ENCODE measurements around the gene RPS6KA3.

The RPS6KA3 gene

DNA sequence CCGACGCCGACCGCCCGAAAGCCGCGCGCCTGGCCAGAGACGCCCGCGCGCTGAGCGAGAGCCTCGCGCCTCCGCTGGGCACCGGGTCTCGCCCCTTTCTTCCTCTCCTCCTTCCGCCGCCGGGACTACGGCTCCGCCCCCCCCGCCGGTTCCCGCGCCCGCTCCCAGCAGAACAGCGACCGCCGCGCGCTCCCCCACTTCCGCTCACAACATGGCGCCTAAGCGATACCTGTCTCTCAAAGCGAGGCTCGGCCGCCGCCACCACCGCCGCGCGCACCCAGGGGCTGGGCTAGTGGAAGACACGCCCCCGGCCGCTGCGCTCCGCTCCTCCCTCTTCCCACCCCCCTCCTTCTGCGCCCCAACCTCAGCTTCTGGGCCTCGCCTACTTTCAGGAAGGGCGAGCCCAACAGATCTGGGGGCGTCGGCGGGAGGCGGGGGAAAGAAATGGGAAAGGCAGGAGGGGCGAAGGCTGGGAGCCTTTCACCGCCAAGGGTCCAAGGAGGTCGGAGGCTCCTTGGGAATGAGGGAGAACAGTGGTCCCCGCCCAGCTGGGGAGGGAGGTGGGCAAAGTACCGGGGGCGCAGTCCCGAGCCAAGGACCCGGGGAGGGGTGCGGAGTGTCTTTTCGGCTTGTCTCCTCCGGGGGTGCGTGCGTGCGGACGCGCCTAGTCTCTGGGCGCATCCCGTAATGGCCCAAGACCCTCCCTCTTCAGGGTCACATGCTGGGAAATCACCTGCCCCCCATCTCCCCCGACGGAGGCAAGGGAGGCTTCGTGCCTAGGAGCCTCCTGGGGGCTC, at the start of gene RPS6KA3:
Gene RPS6KA3 (minus strand): TSS at position 100 of the 797 bp plus-strand sequence. CDS start 277 bp downstream, outside the sequence.
- DNase-seq: peak; percentile 87

DNA sequence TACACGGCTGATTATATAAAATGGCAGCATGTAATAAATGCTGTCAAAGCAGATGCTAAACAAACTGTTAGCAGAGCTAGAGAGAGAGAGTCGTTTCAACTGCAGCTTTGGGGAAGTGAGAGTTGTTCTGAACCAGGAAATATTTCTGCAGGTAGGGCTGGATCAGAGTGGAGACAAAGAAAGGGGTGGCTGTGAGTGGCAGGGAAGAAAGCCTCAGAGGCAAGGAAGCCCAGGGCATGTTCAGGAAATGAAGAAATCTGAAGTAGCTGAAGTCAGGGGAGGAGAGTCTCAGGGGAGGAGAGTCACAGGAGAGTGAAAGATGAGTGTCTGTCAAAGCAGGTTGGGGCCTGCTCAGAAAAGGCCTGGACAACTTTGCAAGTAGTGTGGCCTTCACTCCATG, 48.4 kb upstream of the RPS6KA3 start:
- no peak for DNase-seq

GRCh38 chrX:20313899-20314298, 47.2 kb upstream of the RPS6KA3 start:
- DNase-seq: peak; percentile 28

- no peak for DNase-seq
Observed at GRCh38 chrX:20312018-20312417, 45.3 kb upstream of the RPS6KA3 start.

GRCh38 chrX:20311505-20311904, 44.8 kb upstream of the RPS6KA3 start:
- DNase-seq: no peak

GRCh38 chrX:20309806-20310205, 43.1 kb upstream of the RPS6KA3 start:
- DNase-seq: no peak

- no peak for DNase-seq
Observed at GRCh38 chrX:20306668-20307067, 40.0 kb upstream of the RPS6KA3 start.

GRCh38 chrX:20300822-20301221, 34.1 kb upstream of the RPS6KA3 start:
- no peak for DNase-seq

GRCh38 chrX:20294957-20295356, 28.2 kb upstream of the RPS6KA3 start:
- DNase-seq: no peak

DNA sequence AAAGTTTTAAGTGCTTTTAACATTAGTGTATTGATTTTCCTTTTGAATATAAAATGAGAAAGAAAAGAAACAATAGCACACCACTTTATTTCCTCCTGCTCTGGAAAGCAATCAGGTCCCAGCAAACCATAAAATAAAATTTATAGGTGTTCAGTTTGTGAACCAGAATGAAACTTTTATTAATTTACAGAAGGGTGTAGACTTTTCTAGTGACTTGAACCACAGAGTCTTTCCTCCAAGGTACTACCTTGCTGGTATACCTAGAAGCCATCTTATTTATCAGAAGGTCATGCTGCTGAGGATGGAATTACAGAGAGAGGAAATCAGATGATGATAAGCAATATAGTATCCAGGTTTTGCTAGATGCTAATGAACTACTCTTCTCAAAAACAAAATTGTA, 27.6 kb upstream of the RPS6KA3 start:
- DNase-seq: no peak

DNA sequence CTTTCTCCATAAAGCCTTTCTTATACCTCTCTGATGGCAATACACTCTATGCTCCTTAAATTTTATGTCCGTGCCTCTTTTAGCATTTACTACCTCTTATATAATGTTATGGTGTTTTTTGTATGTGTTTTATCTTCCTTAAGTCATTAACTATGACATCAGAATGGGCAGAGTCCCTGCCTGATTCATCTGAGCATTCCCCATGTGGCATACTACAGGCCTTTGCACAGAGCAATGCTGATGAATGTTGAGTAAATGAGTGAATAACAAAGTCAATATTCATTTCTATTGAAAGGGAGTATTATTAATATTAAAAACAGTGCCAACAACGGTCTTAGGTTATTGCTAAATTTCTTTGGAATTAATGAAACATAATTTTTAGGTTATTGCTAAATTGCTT, 18.8 kb upstream of the RPS6KA3 start:
- DNase-seq: no peak

DNA sequence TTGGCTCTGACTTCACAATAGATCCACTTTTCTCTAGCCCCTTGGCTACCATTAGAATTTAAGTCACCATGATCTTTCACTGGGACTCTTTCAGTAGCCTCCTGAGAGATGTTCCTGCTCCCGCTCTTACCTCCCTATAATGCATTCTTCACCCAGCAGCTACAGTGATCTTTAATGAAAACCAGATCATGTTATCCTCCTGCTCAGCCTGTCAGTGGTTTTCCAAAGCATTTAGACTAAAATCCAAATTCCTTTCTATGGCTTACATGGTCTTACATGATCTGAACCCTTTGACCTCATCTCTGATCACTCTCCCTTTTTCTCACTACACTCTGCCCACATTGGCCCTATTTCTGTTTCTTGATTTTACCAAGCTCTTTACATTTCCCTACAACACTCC, 18.3 kb upstream of the RPS6KA3 start:
- DNase-seq: no peak

DNA sequence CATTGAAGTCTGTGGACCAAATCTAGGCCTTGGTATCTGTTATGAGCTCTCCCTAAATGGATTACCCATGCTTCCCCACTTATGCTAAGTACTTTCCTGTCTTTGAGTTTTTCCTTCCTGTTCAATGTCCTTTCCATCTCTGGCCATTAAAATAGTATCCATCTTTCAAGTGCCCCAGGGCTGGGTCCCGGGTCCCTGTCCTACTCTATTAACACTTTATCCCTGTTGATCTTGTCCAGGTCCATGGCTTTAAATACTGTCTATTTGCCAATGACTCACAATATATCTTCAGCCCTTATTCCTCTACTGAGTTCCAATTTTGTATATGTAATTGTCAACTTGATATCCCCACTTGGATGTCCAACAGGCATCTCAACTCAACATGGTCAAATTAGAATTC, 17.7 kb upstream of the RPS6KA3 start:
- no peak for DNase-seq

DNA sequence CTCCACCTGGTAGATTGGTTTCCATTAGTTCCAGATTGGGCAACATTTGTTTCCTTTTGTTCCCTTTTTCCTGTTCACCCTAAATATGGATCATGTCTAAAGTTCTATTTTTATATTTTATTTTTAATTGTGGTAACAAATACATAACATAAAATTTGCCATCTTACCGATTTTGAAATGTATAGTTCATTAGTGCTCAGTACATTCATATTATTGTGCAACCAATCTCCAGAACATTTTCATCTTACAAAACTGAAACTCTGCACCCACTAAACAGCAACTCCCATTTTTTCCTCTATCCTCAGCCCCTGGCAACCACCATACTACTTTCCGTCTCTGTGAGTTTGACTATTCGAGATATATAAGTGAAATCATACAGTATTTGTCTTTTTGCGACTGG, 14.2 kb upstream of the RPS6KA3 start:
- DNase-seq: no peak

DNA sequence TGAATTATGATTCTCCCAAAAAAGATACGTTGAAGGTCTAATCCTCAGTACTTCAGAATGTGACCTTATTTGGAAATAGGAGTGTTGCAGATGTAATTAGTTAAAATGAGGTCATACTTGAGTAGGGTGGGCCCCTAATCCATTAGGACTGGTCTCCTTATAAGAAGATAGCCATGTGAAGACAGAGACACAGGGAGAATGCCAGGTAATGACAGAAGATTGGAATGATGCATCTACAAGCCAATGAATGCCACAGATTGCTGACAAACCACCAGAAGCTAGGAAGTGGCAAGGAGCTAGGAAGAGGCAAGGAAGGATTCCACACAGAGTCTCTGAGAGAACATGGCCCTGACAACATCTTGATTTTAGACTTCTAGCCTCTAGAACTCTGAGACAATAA, 7.4 kb upstream of the RPS6KA3 start:
- DNase-seq: no peak

DNA sequence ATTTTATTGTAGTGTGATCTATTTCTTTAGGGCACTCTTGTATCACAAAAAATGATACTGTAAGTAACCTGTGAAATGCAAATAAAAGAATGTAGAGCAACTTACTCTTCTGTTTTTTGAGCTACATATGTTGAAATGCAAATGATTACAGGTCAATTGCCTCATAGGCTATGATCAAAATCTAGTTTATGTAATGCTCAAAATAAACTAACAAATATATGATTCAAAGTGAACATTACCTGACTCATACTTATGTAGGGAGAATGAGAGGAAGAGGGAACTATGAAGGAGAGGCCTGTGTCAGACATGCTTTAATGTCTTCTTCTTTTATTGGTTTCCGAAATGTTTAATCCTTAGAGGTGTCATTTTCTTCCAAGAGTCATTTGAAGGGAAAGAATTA, 5.0 kb upstream of the RPS6KA3 start:
- DNase-seq: no peak

GRCh38 chrX:20271186-20271585, 4.5 kb upstream of the RPS6KA3 start:
- no peak for DNase-seq

GRCh38 chrX:20270562-20270890, 3.8 kb upstream of the RPS6KA3 start:
- DNase-seq: no peak

GRCh38 chrX:20269848-20270561, 3.3 kb upstream of the RPS6KA3 start:
- no peak for DNase-seq

GRCh38 chrX:20267931-20268701, 1.4 kb upstream of the RPS6KA3 start:
- no peak for DNase-seq

GRCh38 chrX:20267607-20267930, 860 bp upstream of the RPS6KA3 start:
- no peak for DNase-seq

GRCh38 chrX:20265726-20266681, 705 bp downstream of the RPS6KA3 start:
- peak; percentile 30 for DNase-seq

DNA sequence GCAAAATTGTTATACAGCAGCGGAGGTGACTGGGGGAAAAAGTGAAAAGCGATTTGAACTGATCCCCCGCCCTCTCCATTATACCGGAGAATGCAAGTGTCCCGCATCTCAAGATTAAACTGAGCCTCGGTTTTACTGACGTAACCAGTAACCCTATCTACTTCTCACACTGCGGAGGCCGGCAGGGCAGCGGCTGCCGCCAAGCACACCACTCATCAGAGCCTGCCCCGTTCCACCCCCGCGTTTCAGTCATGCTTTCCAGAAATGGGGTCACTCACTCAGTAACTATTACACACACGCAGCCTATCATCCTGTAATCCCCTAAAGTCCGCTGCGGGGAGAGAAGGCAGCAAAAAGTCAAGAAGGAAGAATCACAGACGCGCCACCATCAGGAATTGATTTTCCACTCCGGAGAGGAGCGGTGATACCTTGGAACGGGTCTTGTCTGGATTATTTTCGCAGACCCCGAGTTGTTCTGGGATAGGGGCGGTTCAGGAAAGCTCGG, 1.4 kb downstream of the RPS6KA3 start:
- peak; percentile 89 for DNase-seq
